K562 (cell line): ENCODE results near the gene KCNK16. TPM values are rescaled to one million over a fixed set of nuclear protein-coding genes. Genes with fewer than 3 reads are reported as not detected.

Experiments
- ATAC-seq: fragments of 200-7000 bp; cut with Tn5 transposase; 3 replicates; pipeline ENCODE4 v1.9.1; 2020; ENCODE audit warnings: moderate library complexity
- BruUV-seq: library from RNA; stranded (reverse); fragments of 400-500 nt; replicated peaks from 2 replicates; lab custom pipeline; 2021; lab: Mats Ljungman, UMichigan
- CTCF ChIA-PET: fragments of 300-600 bp; formaldehyde crosslinking; extraction: SDS; loops from one replicate; lab custom pipeline; 2021; ENCODE audit warnings: low intra/inter-chr PET ratio; lab: Yijun Ruan, JAX
- POLR2A ChIA-PET: fragments of 300-600, 350-650 bp; sonication (Branson Sonifier 250); formaldehyde crosslinking; extraction: SDS; loops from one replicate; lab custom pipeline; 2021; ENCODE audit warnings: antibody characterized with exemption, inconsistent platforms; lab: Yijun Ruan, JAX
- DNase-seq, 4 experiments: peaks; one replicate each; pipeline versions ENCODE4 v3.0.0 to v3.0.0-alpha.2; 2011 to 2018; ENCODE audit warnings: low spot score in 3 of 4, mixed read lengths in 3 of 4; ENCODE audit errors: extremely low read depth in 1 of 4
- FAIRE-seq: peaks from 2 replicates; lab custom pipeline; 2011; peaks lifted over from hg19 to GRCh38; lab: Jason Lieb, UNC
- H2AFZ ChIP-seq: 2 replicates; pipeline ENCODE4 v1.6.0; 2011; ENCODE audit warnings: low read depth, low read length, control low read depth, inconsistent platforms
- H3K27ac ChIP-seq: fragments of 200-600 bp; 3 replicates; pipeline ENCODE4 v1.8.0; 2011; ENCODE audit warnings: low read depth, mild to moderate bottlenecking, control low read depth, inconsistent platforms, low read length, moderate library complexity, mixed read lengths; ENCODE audit errors: extremely low read depth
- H3K27me3 ChIP-seq, 2 experiments: fragments of 300-600 bp in 1 of 2; 2 replicates in 1 of 2; 3 replicates in 1 of 2; pipeline versions ENCODE4 v1.6.0 to v1.8.0; 2011; ENCODE audit warnings: inconsistent platforms in 2 of 2, low read length in 2 of 2, mild to moderate bottlenecking in 1 of 2, mixed read lengths in 1 of 2, moderate library complexity in 1 of 2; ENCODE audit not compliant: control insufficient read depth in 2 of 2, insufficient read depth in 2 of 2
- H3K36me3 ChIP-seq: fragments of 300-600 bp; 3 replicates; pipeline ENCODE4 v1.8.0; 2011; ENCODE audit warnings: mild to moderate bottlenecking, low read length, inconsistent platforms; ENCODE audit not compliant: control insufficient read depth, insufficient read depth
- H3K4me1 ChIP-seq, 2 experiments: fragments of 200-600 bp in 1 of 2; replicated peaks in 1 of 2; 2 replicates in 1 of 2; 3 replicates in 1 of 2; pipeline versions ENCODE4 v1.5.1 to v1.8.0; 2011; ENCODE audit warnings: inconsistent platforms in 2 of 2, low read length in 2 of 2, mild to moderate bottlenecking in 1 of 2, mixed read lengths in 1 of 2, moderate library complexity in 1 of 2; ENCODE audit not compliant: control insufficient read depth in 2 of 2, insufficient read depth in 2 of 2
- H3K4me2 ChIP-seq: 2 replicates; pipeline ENCODE4 v1.6.1; 2011; ENCODE audit warnings: low read length, control low read depth, inconsistent platforms, mixed read lengths; ENCODE audit not compliant: insufficient read depth
- H3K4me3 ChIP-seq: fragments of 200-600 bp; sonication (generic), shearing (Covaris generic); 2 replicates; pipeline ENCODE4 v1.5.1; 2016; ENCODE audit warnings: control low read depth, inconsistent platforms
- H3K79me2 ChIP-seq: fragments of 200-600 bp; 3 replicates; pipeline ENCODE4 v1.8.0; 2011; ENCODE audit warnings: low read length, inconsistent platforms; ENCODE audit not compliant: control insufficient read depth, insufficient read depth
- H3K9ac ChIP-seq, 2 experiments: 2 replicates each; pipeline versions ENCODE4 v1.6.0 to v1.6.1; 2011; ENCODE audit warnings: low read depth in 2 of 2, low read length in 2 of 2, control low read depth in 1 of 2, inconsistent platforms in 1 of 2, mild to moderate bottlenecking in 1 of 2, mixed read lengths in 1 of 2; ENCODE audit not compliant: insufficient read depth in 1 of 2
- H3K9me1 ChIP-seq: one replicate; pipeline ENCODE4 v1.6.0; 2011; ENCODE audit warnings: inconsistent platforms, mild to moderate bottlenecking, low read length, moderate library complexity; ENCODE audit not compliant: control insufficient read depth, insufficient read depth
- H3K9me3 ChIP-seq: replicated peaks from 2 replicates; pipeline ENCODE4 v1.5.1; 2011; ENCODE audit warnings: low read depth, low read length, inconsistent platforms; ENCODE audit not compliant: control insufficient read depth, insufficient read depth
- H4K20me1 ChIP-seq: replicated peaks from 2 replicates; pipeline ENCODE4 v1.6.1; 2011; ENCODE audit warnings: low read length, inconsistent platforms, mixed read lengths; ENCODE audit not compliant: control insufficient read depth, insufficient read depth
- DACH1 ChIP-seq: fragments of 450-650 bp; IDR thresholded peaks from 2 replicates; pipeline ENCODE4 v1.6.1; 2018; ENCODE audit not compliant: partially characterized antibody
- ELF1 ChIP-seq: fragments of 200-800 bp; sonication (Bioruptor generic); IDR thresholded peaks from 2 replicates; pipeline ENCODE4 v1.6.1; 2016; ENCODE audit warnings: missing genetic modification characterization, missing compliant biosample characterization
- FIP1L1 ChIP-seq: fragments of 200-400 bp; formaldehyde crosslinking; IDR thresholded peaks from 2 replicates; pipeline ENCODE4 v1.6.1; 2018; ENCODE audit warnings: mild to moderate bottlenecking, low read depth, low read length; ENCODE audit not compliant: poor library complexity, severe bottlenecking
- ILF3 ChIP-seq: fragments of 450-650 bp; IDR thresholded peaks from 2 replicates; pipeline ENCODE4 v1.6.1; 2018; ENCODE audit warnings: antibody characterized with exemption, mild to moderate bottlenecking, moderate library complexity, borderline replicate concordance
- KLF1 ChIP-seq: fragments of 450-650 bp; IDR thresholded peaks from 2 replicates; pipeline ENCODE4 v1.6.1; 2016; ENCODE audit warnings: missing genetic modification characterization, missing compliant biosample characterization
- MAFF ChIP-seq: IDR thresholded peaks from 2 replicates; pipeline ENCODE4 v1.6.1; 2012; ENCODE audit warnings: low read length, improper control_type of control experiment
- MTA3 ChIP-seq: fragments of 450-650 bp; formaldehyde crosslinking; IDR thresholded peaks from 2 replicates; pipeline ENCODE4 v1.6.1; 2017; ENCODE audit warnings: mild to moderate bottlenecking, borderline replicate concordance
- NFIX ChIP-seq: fragments of 250-450 bp; sonication (Bioruptor Pico); IDR thresholded peaks from 2 replicates; pipeline ENCODE4 v1.4.0; 2020; ENCODE audit warnings: low read depth, mild to moderate bottlenecking, moderate library complexity
- NUFIP1 ChIP-seq: fragments of 450-650 bp; IDR thresholded peaks from 2 replicates; pipeline ENCODE4 v1.6.1; 2018; ENCODE audit not compliant: partially characterized antibody
- POLR2AphosphoS2 ChIP-seq: IDR thresholded peaks from 2 replicates; pipeline ENCODE4 v1.6.1; 2012; ENCODE audit warnings: low read length, improper control_type of control experiment
- PURB ChIP-seq: sonication (generic); formaldehyde crosslinking; IDR thresholded peaks from 2 replicates; pipeline ENCODE4 v1.9.0; 2021; ENCODE audit warnings: low read depth, mild to moderate bottlenecking, missing genetic modification reagents
- TRIM25 ChIP-seq: fragments of 450-650 bp; IDR thresholded peaks from 2 replicates; pipeline ENCODE4 v1.7.0; 2016; ENCODE audit warnings: borderline replicate concordance
- TRIM28 ChIP-seq: fragments of 450-650 bp; IDR thresholded peaks from 2 replicates; pipeline ENCODE4 v1.6.1; 2017
- ZBTB7A ChIP-seq: IDR thresholded peaks from 2 replicates; pipeline ENCODE4 v1.6.1; 2011; ENCODE audit warnings: low read depth, mild to moderate bottlenecking, low read length, moderate library complexity, borderline replicate concordance; ENCODE audit not compliant: control insufficient read depth
- ZKSCAN8 ChIP-seq: fragments of 200-800 bp; sonication (Bioruptor generic); IDR thresholded peaks from 2 replicates; pipeline ENCODE4 v1.6.1; 2016; ENCODE audit warnings: missing genetic modification characterization, missing compliant biosample characterization
- ZNF583 ChIP-seq: fragments of 250-450 bp; sonication (Bioruptor Pico); IDR thresholded peaks from 2 replicates; pipeline ENCODE4 v1.4.0; 2020
- ZNF77 ChIP-seq: fragments of 250-450 bp; sonication (Bioruptor Pico); IDR thresholded peaks from 2 replicates; pipeline ENCODE4 v1.5.0; 2020
- ZNF778 ChIP-seq: fragments of 450-650 bp; formaldehyde crosslinking; IDR thresholded peaks from 2 replicates; pipeline ENCODE4 v1.4.0; 2020; ENCODE audit warnings: mild to moderate bottlenecking, moderate library complexity
- WGBS: fragments of 100-300 bp; shearing (Covaris generic); methylation state at CpG from one replicate; pipeline ENCODE4 v1.1.6; 2016; ENCODE audit warnings: low coverage, mixed read lengths; ENCODE audit not compliant: insufficient coverage; ENCODE audit errors: missing lambda C conversion rate; 5-methylcytosine and 5-hydroxymethylcytosine counted together
- in situ Hi-C: fragments of 300-500 bp; cut with MboI; formaldehyde crosslinking; loops from 4 replicates; pipeline ENCODE4 v1.15.0; 2018; ENCODE audit warnings: inconsistent platforms, mixed read lengths
- intact Hi-C: fragments of 100-400 bp; cut with micrococcal nuclease; formaldehyde crosslinking; loops from 2 replicates; pipeline ENCODE4 v1.14.2; 2022
- polyA plus RNA-seq, 8 experiments: library from polyadenylated mRNA; depleted of rRNA in 4 of 8; stranded (reverse) in 5 of 8; unstranded in 3 of 8; fragments of >200 nt; fragmentation: Nextera tagmentation in 2 of 8; fragmentation: Illumina TruSeq in 1 of 8; extraction: Ambion mirVana in 2 of 8; extraction: Trizol in 1 of 8; gene quantifications; 2 replicates each; pipeline versions ENCODE4 v1.2.1 to v1.2.3, GENCODE V29; 2011 to 2014; ENCODE audit warnings: inconsistent platforms in 1 of 8, missing spikeins in 1 of 8
- total RNA-seq, 7 experiments: library from RNA; depleted of rRNA in 6 of 7; stranded (reverse); fragments of >200 nt in 6 of 7; fragmentation: Illumina TruSeq in 2 of 7; extraction: Trizol in 2 of 7; gene quantifications; 2 replicates each; pipeline versions ENCODE4 v1.2.1 to v1.2.3, GENCODE V29; 2011 to 2021; ENCODE audit warnings: low replicate concordance in 1 of 7
- TF ChIP-seq, protein P1 (sequence below), 2 experiments: IDR thresholded peaks; 2 replicates each; pipeline ENCODE4 v1.6.1; 2012; ENCODE audit warnings: improper control_type of control experiment in 2 of 2, low read depth in 2 of 2, low read length in 2 of 2, borderline replicate concordance in 1 of 2

KCNK16 gene
- total and polyA plus RNA-seq, 9 of the 15 experiments (the other 6 are each of a cell fraction or from before 2014, with no cell fraction given): not detected

DNA sequence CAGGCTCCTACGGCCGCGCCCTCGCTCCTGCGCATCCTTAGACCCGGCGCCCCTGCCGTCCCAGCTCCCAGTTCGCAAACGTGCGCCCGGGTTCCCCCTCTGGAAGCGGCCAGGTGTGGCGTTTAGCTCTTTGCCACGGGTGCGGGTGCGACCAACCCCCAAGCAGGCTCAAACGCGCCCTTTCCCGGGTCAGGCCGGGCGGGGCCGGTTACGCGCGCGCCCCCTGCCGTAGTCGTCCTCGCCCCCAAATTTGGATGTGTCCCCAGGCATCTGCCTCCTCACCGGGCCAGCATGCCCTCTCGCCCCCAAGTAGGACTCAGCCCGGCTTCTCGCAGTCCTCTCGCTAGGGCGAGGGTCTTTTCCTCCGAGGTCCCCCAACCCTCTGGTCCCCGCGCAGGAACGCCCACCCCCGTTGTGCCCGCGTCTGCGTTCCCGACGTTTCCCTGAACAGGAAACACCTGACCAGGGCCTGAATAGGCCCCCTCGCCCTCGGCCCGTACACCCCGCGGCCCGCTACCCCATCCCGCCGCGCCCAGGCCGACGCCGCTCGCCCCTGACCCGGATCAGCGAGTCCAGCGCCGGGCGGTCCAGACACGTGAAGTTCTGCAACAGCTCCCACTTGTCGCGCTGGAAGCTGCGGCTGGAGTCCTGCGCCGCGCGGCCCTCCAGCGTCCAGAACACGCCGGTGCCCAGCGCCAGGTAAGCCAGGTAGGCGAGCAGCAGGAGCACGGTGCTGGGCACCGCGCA, 8.8 kb downstream of the KCNK16 start:
- Histone ChIP-seq H3K4me2 (no peak overlapping the region), H3K27me3 (peaks cover 3 to 62% of the 10 kb centered on the region in 2 experiments; a peak in 4 of 5 replicates), H2AFZ (no peak overlapping the region), H3K27ac (no peak overlapping the region), H3K4me3 (no peak overlapping the region), H3K9me1 (no peaks in the 10 kb centered on the region), H3K9me3 (no peaks in the 10 kb centered on the region), H3K9ac (no peak overlapping the region), H3K36me3 (no peaks in the 10 kb centered on the region), H4K20me1 (peaks cover 20% of the 10 kb centered on the region), H3K4me1 (peaks cover 0 to 13% of the 10 kb centered on the region in 2 experiments; a peak in 1 of 5 replicates)
- 22% methylated on average over 64 of the region's 80 CpGs for WGBS
- ChIA-PET POLR2A (no interaction called here), CTCF (interaction anchor here (0.6 kb wide), 1 partner anchor 371 kb away, joined by 3 read pairs; no protein-coding TSS in a partner anchor)
- no peak for DNase-seq
- in situ Hi-C loops (no loop called here), intact Hi-C loops (no loop called here)
- BruUV-seq: no TSS peak
- FAIRE-seq: no peak
- TF ChIP-seq KLF1 (tag) (no peak), TRIM28 (no peak), NUFIP1 (no peak), ILF3 (no peak), TRIM25 (no peak), MAFF (no peak), ZNF583 (CRISPR knock-in tag) (no peak), ZNF77 (CRISPR knock-in tag) (no peak), DACH1 (no peak), ZBTB7A (no peak), ZKSCAN8 (no peak), ELF1 (tag) (no peak), POLR2AphosphoS2 (no peak), MTA3 (no peak), NFIX (CRISPR knock-in tag) (no peak), PURB (no peak), ZNF778 (CRISPR knock-in tag) (no peak), FIP1L1 (no peak)
- TF ChIP-seq, protein P1, sequence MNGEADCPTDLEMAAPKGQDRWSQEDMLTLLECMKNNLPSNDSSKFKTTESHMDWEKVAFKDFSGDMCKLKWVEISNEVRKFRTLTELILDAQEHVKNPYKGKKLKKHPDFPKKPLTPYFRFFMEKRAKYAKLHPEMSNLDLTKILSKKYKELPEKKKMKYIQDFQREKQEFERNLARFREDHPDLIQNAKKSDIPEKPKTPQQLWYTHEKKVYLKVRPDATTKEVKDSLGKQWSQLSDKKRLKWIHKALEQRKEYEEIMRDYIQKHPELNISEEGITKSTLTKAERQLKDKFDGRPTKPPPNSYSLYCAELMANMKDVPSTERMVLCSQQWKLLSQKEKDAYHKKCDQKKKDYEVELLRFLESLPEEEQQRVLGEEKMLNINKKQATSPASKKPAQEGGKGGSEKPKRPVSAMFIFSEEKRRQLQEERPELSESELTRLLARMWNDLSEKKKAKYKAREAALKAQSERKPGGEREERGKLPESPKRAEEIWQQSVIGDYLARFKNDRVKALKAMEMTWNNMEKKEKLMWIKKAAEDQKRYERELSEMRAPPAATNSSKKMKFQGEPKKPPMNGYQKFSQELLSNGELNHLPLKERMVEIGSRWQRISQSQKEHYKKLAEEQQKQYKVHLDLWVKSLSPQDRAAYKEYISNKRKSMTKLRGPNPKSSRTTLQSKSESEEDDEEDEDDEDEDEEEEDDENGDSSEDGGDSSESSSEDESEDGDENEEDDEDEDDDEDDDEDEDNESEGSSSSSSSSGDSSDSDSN (IDR thresholded peaks at IDR 0.05; ENCODE audit: borderline replicate concordance in 1 of 2, low read depth in 2 of 2, low read length in 2 of 2): no peak
- TF ChIP-seq, all 486 proteins: peak for 0
- no peak for ATAC-seq
- H3K79me2 ChIP-seq: no peaks in the 10 kb centered on the region
